ENCODE data around the gene CDK6. TPM values are rescaled to one million over a fixed set of nuclear protein-coding genes. Genes with fewer than 3 reads are reported as not detected.

The CDK6 gene
- total RNA-seq, 2 donors from 2014 or later: 32.6 to 35.0 TPM

DNA sequence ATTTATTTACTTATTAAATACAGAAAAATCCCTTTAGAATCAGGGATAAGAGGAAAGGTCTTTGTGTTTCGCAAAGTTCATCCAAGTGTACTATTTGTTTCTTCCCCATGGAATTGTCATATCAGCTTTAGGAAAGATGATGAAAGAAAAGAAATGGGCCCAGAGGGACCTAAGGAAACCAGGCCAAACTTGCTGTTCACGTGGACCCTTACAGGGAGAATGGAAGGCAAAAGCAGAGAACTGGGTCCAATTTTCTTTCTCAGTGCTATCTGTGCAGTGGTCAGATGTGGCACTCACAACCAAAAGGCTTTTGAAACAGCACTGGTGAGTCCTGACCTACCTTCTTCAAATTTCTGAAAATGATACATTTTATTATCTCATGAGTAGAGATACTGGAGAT, 192.6 kb downstream of the CDK6 start:
- H3K4me1 ChIP-seq: peaks cover 21% of the 10 kb centered on the region
- no peak for ATAC-seq
- no peaks in the 10 kb centered on the region for H3K27me3 ChIP-seq
- intact Hi-C loops (cut with DNase I): no loop called here
- 84 to 92% methylated on average over 2 of the region's 2 CpGs for WGBS, 2 donors
- no peaks in the 10 kb centered on the region for H3K9me3 ChIP-seq
- no peak for DNase-seq
- no peak for TF ChIP-seq CTCF (IDR thresholded peaks at IDR 0.05)
- no peak for TF ChIP-seq POLR2A (IDR thresholded peaks at IDR 0.05)
- no peak overlapping the region for H3K27ac ChIP-seq
- H3K36me3 ChIP-seq (replicated peaks in 1 of 2; ENCODE audit: insufficient read depth in 1 of 2, low read depth in 2 of 2): no peaks in the 10 kb centered on the region
- no peak overlapping the region for H3K4me3 ChIP-seq

DNA sequence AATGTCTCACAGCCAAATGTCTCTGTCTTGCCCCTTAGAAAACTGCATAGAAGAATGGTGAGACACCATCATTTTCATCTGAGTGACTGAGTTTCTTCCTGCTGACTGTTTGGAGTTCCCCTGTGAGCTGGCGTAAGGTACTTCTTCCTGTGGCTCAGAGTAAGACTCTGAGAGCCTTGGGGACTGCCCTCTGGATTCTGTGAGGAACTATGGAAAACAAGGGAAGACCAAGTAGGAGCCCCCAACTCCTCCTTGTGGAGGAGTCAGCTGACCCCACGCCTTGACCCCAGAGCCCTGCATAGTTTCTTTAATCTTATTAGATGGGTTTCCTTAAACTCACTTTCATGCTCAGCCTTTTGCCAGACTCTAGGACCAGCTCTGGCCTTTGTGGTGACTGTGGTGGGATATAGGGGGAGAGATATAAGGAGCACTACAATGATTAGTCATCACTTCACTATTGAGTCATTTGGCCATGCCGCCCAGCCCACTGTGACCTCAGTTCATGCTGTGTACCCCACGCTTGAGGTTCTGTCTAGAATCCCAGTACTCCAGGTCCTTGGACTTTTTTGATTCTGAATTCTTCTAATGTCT, 194.4 kb downstream of the CDK6 start:
- ATAC-seq: no peak
- no peaks in the 10 kb centered on the region for H3K36me3 ChIP-seq (replicated peaks in 1 of 2; ENCODE audit: insufficient read depth in 1 of 2, low read depth in 2 of 2)
- no peak overlapping the region for H3K27ac ChIP-seq
- DNase-seq: no peak
- 81 to 93% methylated on average over 4 of the region's 4 CpGs for WGBS, 2 donors
- intact Hi-C loops (cut with DNase I): no loop called here
- no peak overlapping the region for H3K4me3 ChIP-seq
- H3K9me3 ChIP-seq: no peaks in the 10 kb centered on the region
- H3K4me1 ChIP-seq: peaks cover 21% of the 10 kb centered on the region
- no peak for TF ChIP-seq POLR2A (IDR thresholded peaks at IDR 0.05)
- TF ChIP-seq CTCF (IDR thresholded peaks at IDR 0.05): no peak
- no peaks in the 10 kb centered on the region for H3K27me3 ChIP-seq

GRCh38 chr7:92639966-92640365, 196.4 kb downstream of the CDK6 start:
- Histone ChIP-seq H3K9me3 (no peaks in the 10 kb centered on the region), H3K4me3 (no peak overlapping the region), H3K36me3 (replicated peaks in 1 of 2; ENCODE audit: insufficient read depth in 1 of 2, low read depth in 2 of 2) (no peaks in the 10 kb centered on the region), H3K27me3 (no peaks in the 10 kb centered on the region), H3K4me1 (peaks cover 14% of the 10 kb centered on the region), H3K27ac (no peak overlapping the region)
- DNase-seq: no peak
- WGBS, 2 donors: 80 to 85% methylated on average over 4 of the region's 4 CpGs
- no peak for TF ChIP-seq CTCF (IDR thresholded peaks at IDR 0.05)
- TF ChIP-seq POLR2A (IDR thresholded peaks at IDR 0.05): no peak
- intact Hi-C loops (cut with DNase I): no loop called here
- ATAC-seq: no peak

DNA sequence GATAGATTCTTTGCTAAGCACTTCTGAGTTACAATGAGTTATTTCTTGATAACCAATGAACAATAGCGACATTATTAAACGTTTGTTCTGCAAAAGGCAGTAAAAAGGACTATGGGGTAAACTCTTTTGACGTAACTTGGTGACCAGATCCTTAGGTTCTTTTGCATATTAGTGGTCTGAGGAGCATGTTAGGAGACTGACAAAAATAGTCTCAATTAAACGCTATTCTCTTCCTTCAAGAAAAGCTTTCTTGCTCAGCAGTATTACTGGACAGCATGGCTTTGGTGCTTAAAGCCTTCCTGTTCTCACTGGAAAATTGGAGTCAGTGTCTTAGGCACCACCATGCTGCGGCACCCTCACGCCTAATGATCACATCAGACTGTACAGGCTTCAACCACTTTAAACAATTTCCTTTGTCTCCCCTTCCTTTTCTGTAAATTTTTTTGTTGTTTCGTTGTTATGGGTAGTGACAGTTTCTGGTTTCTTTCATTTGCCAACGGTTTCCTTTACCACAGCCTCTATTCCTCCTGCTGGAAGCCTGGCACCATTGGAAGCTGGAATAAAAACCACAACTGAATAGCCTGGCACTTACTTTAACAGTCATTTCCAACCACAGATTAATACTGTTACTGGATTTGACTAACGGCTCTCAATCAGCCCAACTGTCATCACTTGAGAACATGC, 197.0 kb downstream of the CDK6 start:
- Histone ChIP-seq H3K4me1 (peaks cover 11% of the 10 kb centered on the region), H3K27ac (no peak overlapping the region), H3K4me3 (no peak overlapping the region), H3K27me3 (no peaks in the 10 kb centered on the region), H3K9me3 (no peaks in the 10 kb centered on the region), H3K36me3 (replicated peaks in 1 of 2; ENCODE audit: insufficient read depth in 1 of 2, low read depth in 2 of 2) (no peaks in the 10 kb centered on the region)
- DNase-seq (no peak), ATAC-seq (no peak)
- no peak for TF ChIP-seq CTCF (IDR thresholded peaks at IDR 0.05)
- TF ChIP-seq POLR2A (IDR thresholded peaks at IDR 0.05): no peak
- intact Hi-C loops (cut with DNase I): no loop called here
- 68 to 83% methylated on average over 9 of the region's 9 CpGs for WGBS, 2 donors
